ENCODE measurements around the gene CDK5RAP1. TPM values are rescaled to one million over a fixed set of nuclear protein-coding genes. Genes with fewer than 3 reads are reported as not detected.
A peak's percentile ranks its signal among the peaks of the same experiment; 100 is the strongest.

The CDK5RAP1 gene
- polyA plus RNA-seq, 2 of the 4 experiments (the other 2 are of a cell fraction): 39.6 to 39.7 TPM

DNA sequence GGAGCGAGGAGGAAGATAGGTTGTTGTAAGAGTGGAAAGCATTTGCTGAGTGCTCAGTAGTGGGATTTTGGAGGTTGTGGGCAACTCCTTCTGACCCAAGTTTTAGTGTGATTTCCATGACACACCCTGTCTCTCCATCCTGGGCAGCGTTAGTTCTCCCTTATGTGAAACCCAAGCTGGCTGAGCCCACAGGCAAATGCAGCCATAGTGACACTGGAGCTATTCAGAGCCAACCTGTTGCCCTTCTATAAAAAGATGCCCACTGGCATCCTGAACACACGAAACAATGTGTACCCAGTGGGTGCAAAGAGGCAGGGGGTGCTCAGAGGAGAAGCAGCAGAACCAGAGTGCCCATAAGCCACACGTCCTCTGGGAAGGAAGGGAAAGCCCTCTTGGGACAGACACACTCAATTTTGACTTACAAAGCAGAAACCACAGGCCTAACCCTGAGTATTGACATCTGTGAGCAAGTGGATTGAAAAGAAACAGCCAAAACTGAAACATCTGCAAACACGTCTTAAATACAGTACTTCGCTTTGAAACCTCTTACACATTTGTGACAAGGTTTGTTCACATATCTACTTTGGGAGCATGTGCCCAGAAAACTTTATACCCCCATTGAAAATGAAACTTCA is 63.7 kb downstream of the CDK5RAP1 start (continued):
- TF ChIP-seq HOXA7 (CRISPR knock-in tag; IDR thresholded peaks at IDR 0.05) (no peak), FOSB (CRISPR knock-in tag; IDR thresholded peaks at IDR 0.05) (no peak), HEYL (CRISPR knock-in tag; IDR thresholded peaks at IDR 0.05) (no peak), NFE2L2 (conservative IDR thresholded peaks at IDR 0.05; ENCODE audit: low read length) (no peak)

DNA sequence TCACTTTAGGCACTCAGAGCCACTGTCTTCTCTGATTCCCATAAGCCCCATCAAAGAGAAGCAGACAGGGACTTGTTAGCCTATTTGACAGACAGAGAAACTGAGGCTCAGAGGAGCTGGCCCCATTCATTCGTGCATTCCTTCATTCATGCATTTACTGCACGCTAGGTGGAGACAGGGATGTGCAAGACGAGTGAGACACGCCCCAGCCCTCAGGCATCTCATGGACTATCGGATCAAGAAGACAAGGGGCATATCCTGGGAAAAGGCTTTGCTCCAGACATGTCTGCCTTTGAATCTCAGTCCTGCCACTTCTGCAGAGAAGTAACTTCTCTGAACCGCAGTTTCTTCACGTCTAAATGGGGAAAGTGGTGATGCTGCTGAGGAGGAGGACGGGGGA is 64.2 kb downstream of the CDK5RAP1 start:
- Histone ChIP-seq H3K4me2 (no peak overlapping the region), H3K9me3 (no peaks in the 10 kb centered on the region), H3K27ac (no peak overlapping the region), H3K4me1 (no peaks in the 10 kb centered on the region), H3K4me3 (no peak overlapping the region)
- FAIRE-seq (no peak), ATAC-seq (peak; percentile 52 to 53; a peak in 2 of 6 replicates), DNase-seq (ENCODE audit: low read depth in 1 of 2, low spot score in 1 of 2) (peak in 1 of 2 experiments; percentile 46)
- TF ChIP-seq RFX5 (IDR thresholded peaks at IDR 0.05): no peak
- TF ChIP-seq RAD21 (conservative IDR thresholded peaks at IDR 0.05 in 1 of 2, IDR thresholded peaks at IDR 0.05 in 1 of 2): 0 out of 5 replicates have a peak, but pooled peaks of 1 of the 2 experiments have one; percentile 5
- CTCF ChIA-PET: interaction anchor here (1.6 kb wide), 1 partner anchor 39 kb away, joined by 3 read pairs; no protein-coding TSS in a partner anchor
- POLR2A ChIA-PET: no interaction called here
- 52% methylated on average over 8 of the region's 8 CpGs for WGBS (ENCODE audit: missing lambda C conversion rate)

DNA sequence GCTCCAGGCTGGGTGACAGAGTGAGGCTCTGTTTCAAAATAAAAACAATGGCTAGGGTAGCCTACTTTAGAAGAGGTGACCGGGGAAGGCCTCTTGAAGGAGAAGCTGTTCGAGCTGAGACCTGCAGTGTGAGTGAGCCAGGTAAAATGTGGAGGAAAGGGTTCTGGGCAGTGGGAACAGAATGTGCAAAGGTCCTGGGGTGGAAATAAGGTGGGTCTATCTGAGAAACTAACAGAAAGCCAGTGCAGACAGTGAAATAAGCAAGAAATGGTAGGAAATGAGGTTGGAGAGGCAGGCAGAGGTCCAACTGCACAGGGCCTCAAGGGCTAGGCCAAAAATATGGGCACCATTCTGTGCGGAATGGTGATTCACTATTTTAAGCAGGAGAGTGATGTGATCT is 64.9 kb downstream of the CDK5RAP1 start:
- no peaks in the 10 kb centered on the region for H3K4me1 ChIP-seq

DNA sequence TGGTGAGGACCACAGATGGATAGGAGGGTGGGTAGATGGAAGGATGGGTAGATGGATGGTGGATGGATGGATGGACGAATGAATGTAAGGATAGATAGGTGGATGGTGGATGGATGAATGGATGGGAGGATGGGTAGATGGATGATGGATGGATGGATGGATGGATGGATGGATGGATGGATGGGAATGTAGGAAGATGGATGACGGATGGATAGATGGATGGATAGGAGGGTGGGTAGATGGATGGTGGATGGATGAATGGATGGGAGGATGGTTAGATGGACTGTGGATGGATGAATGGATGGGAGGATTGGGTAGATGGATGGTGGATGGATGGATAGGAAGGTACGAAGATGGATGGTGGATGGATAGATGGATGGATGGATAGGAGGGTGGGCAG is 67.2 kb downstream of the CDK5RAP1 start:
- FAIRE-seq (no peak), ATAC-seq (no peak), DNase-seq (ENCODE audit: low read depth in 1 of 2, low spot score in 1 of 2) (no peak)
- H3K4me2 ChIP-seq: no peak overlapping the region
- TF ChIP-seq PHF8 (IDR thresholded peaks at IDR 0.05; ENCODE audit: borderline replicate concordance, low read depth): no peak
- TF ChIP-seq CBX8 (IDR thresholded peaks at IDR 0.05): no peak
- TF ChIP-seq, protein P1, sequence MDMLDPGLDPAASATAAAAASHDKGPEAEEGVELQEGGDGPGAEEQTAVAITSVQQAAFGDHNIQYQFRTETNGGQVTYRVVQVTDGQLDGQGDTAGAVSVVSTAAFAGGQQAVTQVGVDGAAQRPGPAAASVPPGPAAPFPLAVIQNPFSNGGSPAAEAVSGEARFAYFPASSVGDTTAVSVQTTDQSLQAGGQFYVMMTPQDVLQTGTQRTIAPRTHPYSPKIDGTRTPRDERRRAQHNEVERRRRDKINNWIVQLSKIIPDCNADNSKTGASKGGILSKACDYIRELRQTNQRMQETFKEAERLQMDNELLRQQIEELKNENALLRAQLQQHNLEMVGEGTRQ (IDR thresholded peaks at IDR 0.05): no peak
- TF ChIP-seq, protein P2, sequence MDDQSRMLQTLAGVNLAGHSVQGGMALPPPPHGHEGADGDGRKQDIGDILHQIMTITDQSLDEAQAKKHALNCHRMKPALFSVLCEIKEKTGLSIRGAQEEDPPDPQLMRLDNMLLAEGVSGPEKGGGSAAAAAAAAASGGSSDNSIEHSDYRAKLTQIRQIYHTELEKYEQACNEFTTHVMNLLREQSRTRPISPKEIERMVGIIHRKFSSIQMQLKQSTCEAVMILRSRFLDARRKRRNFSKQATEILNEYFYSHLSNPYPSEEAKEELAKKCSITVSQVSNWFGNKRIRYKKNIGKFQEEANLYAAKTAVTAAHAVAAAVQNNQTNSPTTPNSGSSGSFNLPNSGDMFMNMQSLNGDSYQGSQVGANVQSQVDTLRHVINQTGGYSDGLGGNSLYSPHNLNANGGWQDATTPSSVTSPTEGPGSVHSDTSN (IDR thresholded peaks at IDR 0.05): no peak
- TF ChIP-seq CEBPB (IDR thresholded peaks at IDR 0.05): no peak
- no peak for TF ChIP-seq JUN (IDR thresholded peaks at IDR 0.05)
- no peak for TF ChIP-seq RNF2 (IDR thresholded peaks at IDR 0.05; ENCODE audit: borderline replicate concordance, low read depth)
- no peak for TF ChIP-seq POLR2AphosphoS2 (conservative IDR thresholded peaks at IDR 0.05; ENCODE audit: low read length)
- TF ChIP-seq, protein P3, sequence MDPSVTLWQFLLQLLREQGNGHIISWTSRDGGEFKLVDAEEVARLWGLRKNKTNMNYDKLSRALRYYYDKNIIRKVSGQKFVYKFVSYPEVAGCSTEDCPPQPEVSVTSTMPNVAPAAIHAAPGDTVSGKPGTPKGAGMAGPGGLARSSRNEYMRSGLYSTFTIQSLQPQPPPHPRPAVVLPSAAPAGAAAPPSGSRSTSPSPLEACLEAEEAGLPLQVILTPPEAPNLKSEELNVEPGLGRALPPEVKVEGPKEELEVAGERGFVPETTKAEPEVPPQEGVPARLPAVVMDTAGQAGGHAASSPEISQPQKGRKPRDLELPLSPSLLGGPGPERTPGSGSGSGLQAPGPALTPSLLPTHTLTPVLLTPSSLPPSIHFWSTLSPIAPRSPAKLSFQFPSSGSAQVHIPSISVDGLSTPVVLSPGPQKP (IDR thresholded peaks at IDR 0.05; ENCODE audit: low read depth, low read length): no peak
- TF ChIP-seq EP300 (IDR thresholded peaks at IDR 0.05): no peak
- H3K4me1 ChIP-seq: no peaks in the 10 kb centered on the region
- no peak overlapping the region for H3K4me3 ChIP-seq
- no peaks in the 10 kb centered on the region for H3K9me3 ChIP-seq
- WGBS (ENCODE audit: missing lambda C conversion rate): 34% methylated on average over 3 of the region's 3 CpGs
- POLR2A ChIA-PET: no interaction called here
- H3K27ac ChIP-seq: no peak overlapping the region
- CTCF ChIA-PET: interaction anchor here (0.6 to 0.7 kb wide), 2 partner anchors 11 to 131 kb away, joined by 3 read pairs; no protein-coding TSS in a partner anchor

More for the DNA sequence above, 64.9 kb downstream of the CDK5RAP1 start:
- Histone ChIP-seq H3K4me2 (no peak overlapping the region), H3K4me3 (no peak overlapping the region), H3K9me3 (no peaks in the 10 kb centered on the region), H3K27ac (no peak overlapping the region)
- no peak for TF ChIP-seq RFX5 (IDR thresholded peaks at IDR 0.05)
- no peak for TF ChIP-seq KDM5A (IDR thresholded peaks at IDR 0.05)
- TF ChIP-seq FOSB (CRISPR knock-in tag; IDR thresholded peaks at IDR 0.05): no peak
- no peak for TF ChIP-seq ZNF302 (CRISPR knock-in tag; IDR thresholded peaks at IDR 0.05)
- TF ChIP-seq NFE2L2 (conservative IDR thresholded peaks at IDR 0.05; ENCODE audit: low read length): no peak
- TF ChIP-seq, protein P4, sequence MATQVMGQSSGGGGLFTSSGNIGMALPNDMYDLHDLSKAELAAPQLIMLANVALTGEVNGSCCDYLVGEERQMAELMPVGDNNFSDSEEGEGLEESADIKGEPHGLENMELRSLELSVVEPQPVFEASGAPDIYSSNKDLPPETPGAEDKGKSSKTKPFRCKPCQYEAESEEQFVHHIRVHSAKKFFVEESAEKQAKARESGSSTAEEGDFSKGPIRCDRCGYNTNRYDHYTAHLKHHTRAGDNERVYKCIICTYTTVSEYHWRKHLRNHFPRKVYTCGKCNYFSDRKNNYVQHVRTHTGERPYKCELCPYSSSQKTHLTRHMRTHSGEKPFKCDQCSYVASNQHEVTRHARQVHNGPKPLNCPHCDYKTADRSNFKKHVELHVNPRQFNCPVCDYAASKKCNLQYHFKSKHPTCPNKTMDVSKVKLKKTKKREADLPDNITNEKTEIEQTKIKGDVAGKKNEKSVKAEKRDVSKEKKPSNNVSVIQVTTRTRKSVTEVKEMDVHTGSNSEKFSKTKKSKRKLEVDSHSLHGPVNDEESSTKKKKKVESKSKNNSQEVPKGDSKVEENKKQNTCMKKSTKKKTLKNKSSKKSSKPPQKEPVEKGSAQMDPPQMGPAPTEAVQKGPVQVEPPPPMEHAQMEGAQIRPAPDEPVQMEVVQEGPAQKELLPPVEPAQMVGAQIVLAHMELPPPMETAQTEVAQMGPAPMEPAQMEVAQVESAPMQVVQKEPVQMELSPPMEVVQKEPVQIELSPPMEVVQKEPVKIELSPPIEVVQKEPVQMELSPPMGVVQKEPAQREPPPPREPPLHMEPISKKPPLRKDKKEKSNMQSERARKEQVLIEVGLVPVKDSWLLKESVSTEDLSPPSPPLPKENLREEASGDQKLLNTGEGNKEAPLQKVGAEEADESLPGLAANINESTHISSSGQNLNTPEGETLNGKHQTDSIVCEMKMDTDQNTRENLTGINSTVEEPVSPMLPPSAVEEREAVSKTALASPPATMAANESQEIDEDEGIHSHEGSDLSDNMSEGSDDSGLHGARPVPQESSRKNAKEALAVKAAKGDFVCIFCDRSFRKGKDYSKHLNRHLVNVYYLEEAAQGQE (IDR thresholded peaks at IDR 0.05): no peak
- TF ChIP-seq CHD2 (IDR thresholded peaks at IDR 0.05; ENCODE audit: low read length, partially characterized antibody): no peak
- TF ChIP-seq HOXA7 (CRISPR knock-in tag; IDR thresholded peaks at IDR 0.05): no peak
- TF ChIP-seq GATA3 (IDR thresholded peaks at IDR 0.05; ENCODE audit: borderline replicate concordance): no peak
- TF ChIP-seq FOXS1 (CRISPR knock-in tag; IDR thresholded peaks at IDR 0.05): no peak
- no peak for TF ChIP-seq PHF8 (IDR thresholded peaks at IDR 0.05; ENCODE audit: borderline replicate concordance, low read depth)
- TF ChIP-seq TP53 (CRISPR knock-in tag; IDR thresholded peaks at IDR 0.05): no peak
- ChIA-PET POLR2A (no interaction called here), CTCF (interaction anchor here (1.4 to 1.6 kb wide), 2 partner anchors 9 to 40 kb away, joined by 3 read pairs; no protein-coding TSS in a partner anchor)
- 71% methylated on average over 3 of the region's 3 CpGs for WGBS (ENCODE audit: missing lambda C conversion rate)
- no peak for DNase-seq (ENCODE audit: low read depth in 1 of 2, low spot score in 1 of 2)
- FAIRE-seq: no peak
- no peak for ATAC-seq
